ENCODE results near the gene PANK4.
"Not testable (repeated sequence)": the region's sequence is repeated elsewhere in the genome, so short reads cannot be mapped to it uniquely, and the experiment has no call there.

PANK4 gene

GRCh38 chr1:2525920-2526823 lies at the start of gene PANK4:
Gene PANK4 (minus strand): TSS chr1:2526596. CDS start chr1:2526587, 9 bp downstream.
- peak; percentile 89 for DNase-seq

- no peak for DNase-seq
Measured at GRCh38 chr1:2574350-2574749, 48.0 kb upstream of the PANK4 start.

- no peak for DNase-seq
Measured at GRCh38 chr1:2573250-2573920, 47.0 kb upstream of the PANK4 start.

- DNase-seq: no peak
Measured at GRCh38 chr1:2571348-2571747, 45.0 kb upstream of the PANK4 start.

GRCh38 chr1:2570332-2570731 lies 43.9 kb upstream of the PANK4 start:
- DNase-seq: no peak

- DNase-seq: not testable (repeated sequence)
Measured at GRCh38 chr1:2569703-2570102, 43.3 kb upstream of the PANK4 start.

GRCh38 chr1:2569060-2569459 lies 42.7 kb upstream of the PANK4 start:
- DNase-seq: no peak

GRCh38 chr1:2568187-2568816 lies 41.9 kb upstream of the PANK4 start:
- DNase-seq: not testable (repeated sequence)

GRCh38 chr1:2567083-2567679 lies 40.8 kb upstream of the PANK4 start:
- no peak for DNase-seq

- DNase-seq: no peak
Measured at GRCh38 chr1:2566101-2567045, 40.0 kb upstream of the PANK4 start.

- no peak for DNase-seq
Measured at GRCh38 chr1:2564815-2565374, 38.5 kb upstream of the PANK4 start.

GRCh38 chr1:2564006-2564814 lies 37.8 kb upstream of the PANK4 start:
- DNase-seq: no peak

- DNase-seq: no peak
Measured at GRCh38 chr1:2563205-2563604, 36.8 kb upstream of the PANK4 start.

- DNase-seq: no peak
Measured at GRCh38 chr1:2561898-2562895, 35.8 kb upstream of the PANK4 start.

- DNase-seq: no peak
Measured at GRCh38 chr1:2561446-2561845, 35.0 kb upstream of the PANK4 start.

- no peak for DNase-seq
Measured at GRCh38 chr1:2560299-2561073, 34.1 kb upstream of the PANK4 start.

GRCh38 chr1:2559509-2560298 lies 33.3 kb upstream of the PANK4 start:
- no peak for DNase-seq

GRCh38 chr1:2558861-2559260 lies 32.5 kb upstream of the PANK4 start:
- DNase-seq: no peak
